Kidney (tissue), 22 donors: ENCODE data around the gene RBM17. TPM values are rescaled to one million over a fixed set of nuclear protein-coding genes. Genes with fewer than 3 reads are reported as not detected.
A peak's percentile ranks its signal among the peaks of the same experiment; 100 is the strongest.
"Not testable (repeated sequence)": the region's sequence is repeated elsewhere in the genome, so short reads cannot be mapped to it uniquely, and the experiment has no call there.

ENCODE experiments used
- DNase-seq, 5 donors: peaks; one replicate each; pipeline ENCODE4 v3.0.0-alpha.2; 2013 to 2020
- FAIRE-seq: peaks from 2 replicates; lab custom pipeline; 2012; peaks lifted over from hg19 to GRCh38; lab: Jason Lieb, UNC
- H3K27ac ChIP-seq, 2 donors: one replicate each; pipeline ENCODE4 v1.7.0; 2013; ENCODE audit warnings: low read depth in 2 of 2, low read length in 2 of 2, inconsistent platforms in 1 of 2
- H3K27me3 ChIP-seq: one replicate; pipeline ENCODE4 v1.7.1; 2013; ENCODE audit warnings: low read length, inconsistent platforms; ENCODE audit not compliant: control insufficient read depth, insufficient read depth
- H3K36me3 ChIP-seq, 3 donors: one replicate each; pipeline versions ENCODE4 v1.7.0 to v1.7.1; 2013; ENCODE audit warnings: low read length in 3 of 3, control low read depth in 1 of 3, inconsistent platforms in 1 of 3; ENCODE audit not compliant: insufficient read depth in 3 of 3, control insufficient read depth in 2 of 3
- H3K4me1 ChIP-seq, 3 donors: one replicate each; pipeline versions ENCODE4 v1.7.0 to v1.7.1; 2013; ENCODE audit warnings: low read length in 3 of 3, inconsistent platforms in 1 of 3, low read depth in 1 of 3; ENCODE audit not compliant: control insufficient read depth in 2 of 3, insufficient read depth in 2 of 3
- H3K4me3 ChIP-seq, 3 donors: one replicate each; pipeline versions ENCODE4 v1.7.0 to v1.8.1; 2013; ENCODE audit warnings: low read length in 3 of 3, control low read depth in 1 of 3, inconsistent platforms in 1 of 3
- H3K9ac ChIP-seq, 3 donors: one replicate each; pipeline versions ENCODE4 v1.7.0 to v1.7.1; 2013; ENCODE audit warnings: low read length in 3 of 3, control low read depth in 1 of 3, inconsistent platforms in 1 of 3
- H3K9me3 ChIP-seq, 3 donors: one replicate each; pipeline versions ENCODE4 v1.7.0 to v1.7.1; 2013; ENCODE audit warnings: low read length in 3 of 3, control low read depth in 1 of 3, inconsistent platforms in 1 of 3; ENCODE audit not compliant: control insufficient read depth in 2 of 3, insufficient read depth in 1 of 3
- intact Hi-C: fragments of 100-400 bp; cut with DNase I; formaldehyde crosslinking; loops from one replicate; pipeline ENCODE4 v1.11.1; 2022
- long read RNA-seq, 10 donors: library from polyadenylated mRNA in 1 of 10; unstranded in 1 of 10; transcript quantifications; one replicate each; pipeline ENCODE4 v2.0.0 and lab custom pipeline, GENCODE V29; 2021 to 2026
- polyA plus RNA-seq: library from polyadenylated mRNA; stranded (reverse); fragments of 350-450 nt; fragmentation: Illumina TruSeq; extraction: RNeasy Lipid Tissue Mini Kit (QIAGEN cat#74804); gene quantifications from one replicate; pipeline ENCODE4 v1.2.3, GENCODE V29; 2014; ENCODE audit warnings: low read depth, low replicate concordance; ENCODE audit not compliant: insufficient read depth
- total RNA-seq: library from RNA; stranded (reverse); fragmentation: NEBNext Ultra II Directional; extraction: Animal tissue kit (Norgen Biotek cat#: 25700); gene quantifications from one replicate; pipeline ENCODE4 v1.2.1, GENCODE V29; 2021
- TF ChIP-seq, protein P1 (sequence below): IDR thresholded peaks from 3 replicates; pipeline ENCODE4 v1.5.1; 2012; ENCODE audit warnings: mild to moderate bottlenecking, moderate library complexity, borderline replicate concordance; ENCODE audit not compliant: insufficient read depth; ENCODE audit errors: extremely low read depth
- donor health status: control.
- donor health status: control.
- donor health status: control.
- donor health status: control.
- donor health status: control.
- donor health status: DM: yes; HTN: yes; CAD: no.
- donor health status: Normal renal cell carcinoma (clear cell type).

The RBM17 gene
- total RNA-seq (91.9 TPM), polyA plus RNA-seq (46.4 TPM)
- long read RNA-seq, donor 1, transcript RBM17-201 (12 exons, 2,755 nt), result major isoform, 10 of 53 reads
- long read RNA-seq, donor 1, partial matches to known transcripts, result 40 of 53 reads
- long read RNA-seq, donor 1, other reads (novel, unspliced or antisense), result 0 of 53 reads
- long read RNA-seq, donor 2, transcript RBM17-201 (12 exons, 2,755 nt), result major isoform, 14 of 30 reads
- long read RNA-seq, donor 2, partial matches to known transcripts, result 13 of 30 reads
- long read RNA-seq, donor 2, other reads (novel, unspliced or antisense), result 0 of 30 reads
- long read RNA-seq, donor 3, transcript RBM17-201 (12 exons, 2,755 nt), result major isoform, 28 of 54 reads
- long read RNA-seq, donor 3, transcript RBM17-212 (2 exons, 1,585 nt), result minor isoform, 5 of 54 reads
- long read RNA-seq, donor 3, transcript RBM17-211 (3 exons, 611 nt), result minor isoform, 5 of 54 reads
- long read RNA-seq, donor 3, partial matches to known transcripts, result 15 of 54 reads
- long read RNA-seq, donor 3, other reads (novel, unspliced or antisense), result 0 of 54 reads
- long read RNA-seq, donor 4, transcript RBM17-201 (12 exons, 2,755 nt), result major isoform, 19 of 27 reads
- long read RNA-seq, donor 4, partial matches to known transcripts, result 5 of 27 reads
- long read RNA-seq, donor 4, other reads (novel, unspliced or antisense), result 0 of 27 reads
- long read RNA-seq, donor 5, partial matches to known transcripts, result 0 of 2 reads
- long read RNA-seq, donor 5, other reads (novel, unspliced or antisense), result 0 of 2 reads
- long read RNA-seq, donor 6, transcript RBM17-201 (12 exons, 2,755 nt), result major isoform, 23 of 28 reads
- long read RNA-seq, donor 6, partial matches to known transcripts, result 5 of 28 reads
- long read RNA-seq, donor 6, other reads (novel, unspliced or antisense), result 0 of 28 reads
- long read RNA-seq, donor 7, transcript RBM17-201 (12 exons, 2,755 nt), result major isoform, 46 of 104 reads
- long read RNA-seq, donor 7, partial matches to known transcripts, result 27 of 104 reads
- long read RNA-seq, donor 7, other reads (novel, unspliced or antisense), result 30 of 104 reads
- long read RNA-seq, donor 8, transcript RBM17-201 (12 exons, 2,755 nt), result major isoform, 11 of 44 reads
- long read RNA-seq, donor 8, partial matches to known transcripts, result 32 of 44 reads
- long read RNA-seq, donor 8, other reads (novel, unspliced or antisense), result 0 of 44 reads
- long read RNA-seq, donor 9, partial matches to known transcripts, result 0 of 4 reads
- long read RNA-seq, donor 9, other reads (novel, unspliced or antisense), result 0 of 4 reads
- long read RNA-seq, donor 10, transcript RBM17-201 (12 exons, 2,755 nt), result major isoform, 12 of 32 reads
- long read RNA-seq, donor 10, partial matches to known transcripts, result 14 of 32 reads
- long read RNA-seq, donor 10, other reads (novel, unspliced or antisense), result 0 of 32 reads

- Histone ChIP-seq H3K4me1 (peaks cover 0 to 16% (median 7%) of the 10 kb centered on the region in 3 donors), H3K27ac (peak within 1 kb of the TSS; percentile 11 to 47), H3K9me3 (no peaks in the 10 kb centered on the region), H3K4me3 (peak within 1 kb of the TSS; percentile 78 to 84 (median 82)), H3K27me3 (no peaks in the 10 kb centered on the region), H3K9ac (peak within 1 kb of the TSS; percentile 60 to 92 (median 89)), H3K36me3 (no peaks in the 10 kb centered on the region)
- FAIRE-seq (no peak), DNase-seq (peak; percentile 98 to 99 (median 99))
- TF ChIP-seq, protein P1, sequence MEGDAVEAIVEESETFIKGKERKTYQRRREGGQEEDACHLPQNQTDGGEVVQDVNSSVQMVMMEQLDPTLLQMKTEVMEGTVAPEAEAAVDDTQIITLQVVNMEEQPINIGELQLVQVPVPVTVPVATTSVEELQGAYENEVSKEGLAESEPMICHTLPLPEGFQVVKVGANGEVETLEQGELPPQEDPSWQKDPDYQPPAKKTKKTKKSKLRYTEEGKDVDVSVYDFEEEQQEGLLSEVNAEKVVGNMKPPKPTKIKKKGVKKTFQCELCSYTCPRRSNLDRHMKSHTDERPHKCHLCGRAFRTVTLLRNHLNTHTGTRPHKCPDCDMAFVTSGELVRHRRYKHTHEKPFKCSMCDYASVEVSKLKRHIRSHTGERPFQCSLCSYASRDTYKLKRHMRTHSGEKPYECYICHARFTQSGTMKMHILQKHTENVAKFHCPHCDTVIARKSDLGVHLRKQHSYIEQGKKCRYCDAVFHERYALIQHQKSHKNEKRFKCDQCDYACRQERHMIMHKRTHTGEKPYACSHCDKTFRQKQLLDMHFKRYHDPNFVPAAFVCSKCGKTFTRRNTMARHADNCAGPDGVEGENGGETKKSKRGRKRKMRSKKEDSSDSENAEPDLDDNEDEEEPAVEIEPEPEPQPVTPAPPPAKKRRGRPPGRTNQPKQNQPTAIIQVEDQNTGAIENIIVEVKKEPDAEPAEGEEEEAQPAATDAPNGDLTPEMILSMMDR, result peak; percentile 100
- intact Hi-C loops, result no loop called here
These were observed at the start of gene RBM17 for GRCh38 chr10:6088721-6089333. Gene RBM17, plus strand, starts transcription at chr10:6089034. Its CDS starts 8,032 bp downstream, at chr10:6097066.

GRCh38 chr10:6039711-6040110 is 49.1 kb upstream of the RBM17 start:
- H3K4me1 ChIP-seq, result no peaks in the 10 kb centered on the region
- DNase-seq (no peak), FAIRE-seq (no peak)
- no peaks in the 10 kb centered on the region for H3K9me3 ChIP-seq
- intact Hi-C loops, result no loop called here
- no peak overlapping the region for H3K9ac ChIP-seq
- no peaks in the 10 kb centered on the region for H3K36me3 ChIP-seq
- H3K4me3 ChIP-seq, result no peak overlapping the region
- TF ChIP-seq, protein P1, result no peak
- H3K27ac ChIP-seq, result no peak overlapping the region
- H3K27me3 ChIP-seq, result no peaks in the 10 kb centered on the region

- no peak for FAIRE-seq
- Histone ChIP-seq H3K36me3 (no peaks in the 10 kb centered on the region), H3K4me1 (no peaks in the 10 kb centered on the region), H3K9ac (no peak overlapping the region), H3K27me3 (no peaks in the 10 kb centered on the region), H3K9me3 (no peaks in the 10 kb centered on the region), H3K27ac (no peak overlapping the region), H3K4me3 (no peak overlapping the region)
- DNase-seq, result no peak
- intact Hi-C loops, result no loop called here
- TF ChIP-seq, protein P1, result no peak
These were observed 48.6 kb upstream of the RBM17 start for GRCh38 chr10:6040205-6040604.

DNA sequence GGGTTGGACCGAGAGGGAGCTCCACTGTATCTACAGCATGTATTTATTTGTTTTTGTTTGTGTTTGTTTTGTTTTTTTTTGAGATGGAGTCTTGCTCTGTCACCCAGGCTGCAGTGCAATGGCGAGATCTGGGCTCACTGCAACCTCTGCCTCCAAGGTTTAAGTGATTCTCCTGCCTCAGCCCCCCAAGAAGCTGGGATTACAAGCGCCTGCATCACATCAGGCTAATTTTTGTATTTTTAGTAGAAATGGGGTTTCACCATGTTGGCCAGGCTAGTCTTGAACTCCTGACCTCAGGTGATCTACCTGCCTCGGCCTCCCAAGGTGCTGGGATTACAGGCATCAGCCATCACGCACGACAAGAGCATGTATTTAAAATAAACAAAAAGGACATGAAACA is 45.5 kb upstream of the RBM17 start:
- not testable (repeated sequence) for H3K9me3 ChIP-seq, DNase-seq

More for the DNA sequence above, 45.5 kb upstream of the RBM17 start:
- FAIRE-seq, H3K27ac ChIP-seq, H3K27me3 ChIP-seq, H3K4me1 ChIP-seq, intact Hi-C loops, H3K4me3 ChIP-seq, H3K9ac ChIP-seq, H3K36me3 ChIP-seq: not testable (repeated sequence)
